Measurements from ENCODE around the gene OR2L8.

Gene OR2L8

DNA sequence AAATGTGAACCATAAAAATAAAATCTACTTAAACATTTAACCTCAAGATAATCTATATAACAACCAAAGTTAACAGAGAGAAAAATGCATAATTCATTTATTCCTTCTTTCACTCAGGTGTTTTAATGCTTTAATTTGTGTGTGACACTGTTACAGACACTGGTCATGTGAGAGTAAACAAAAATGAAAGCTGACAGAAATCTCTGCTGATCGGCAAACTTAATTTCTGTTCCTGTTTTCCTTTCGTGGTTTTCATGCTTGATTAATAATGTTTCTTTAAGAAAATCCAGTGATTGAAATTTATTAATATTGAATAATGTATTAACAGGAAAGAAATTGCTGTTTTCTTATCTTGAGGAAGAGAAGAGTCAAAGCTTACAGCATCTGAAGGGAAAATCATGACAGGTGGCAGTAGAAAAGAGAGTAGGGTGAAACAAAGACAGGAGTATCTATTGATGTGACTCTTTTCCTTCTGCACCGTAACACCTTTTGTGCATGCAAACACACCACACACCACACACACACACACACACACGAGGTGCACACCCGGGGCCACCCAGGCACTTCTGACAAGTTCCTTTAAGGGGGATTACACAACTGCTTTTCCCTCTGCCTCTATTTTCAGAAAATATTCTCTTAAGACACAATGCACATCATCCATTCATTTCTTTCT is 18.0 kb downstream of the OR2L8 start:
- no peak for DNase-seq (ENCODE audit: low spot score)

DNA sequence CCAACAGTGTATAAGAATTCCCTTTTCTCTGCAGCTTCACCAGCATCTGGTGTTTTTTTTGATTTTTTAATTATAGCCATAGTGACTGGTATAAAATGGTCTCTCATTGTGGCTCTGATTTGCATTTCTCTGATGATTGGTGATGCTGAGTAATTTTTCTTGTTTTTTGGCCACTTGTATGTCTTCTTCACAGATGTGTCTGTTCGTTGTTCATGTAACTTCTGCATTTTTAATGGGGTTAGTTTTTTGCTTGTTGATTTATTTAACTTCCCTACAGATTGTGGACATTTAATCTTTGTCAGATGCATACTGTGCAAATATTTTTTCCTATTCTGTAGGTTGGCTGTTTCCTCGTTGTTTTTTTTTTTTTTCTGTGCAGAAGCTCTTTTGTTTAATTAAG is 44.3 kb downstream of the OR2L8 start:
- no peak for DNase-seq (ENCODE audit: low spot score)

DNA sequence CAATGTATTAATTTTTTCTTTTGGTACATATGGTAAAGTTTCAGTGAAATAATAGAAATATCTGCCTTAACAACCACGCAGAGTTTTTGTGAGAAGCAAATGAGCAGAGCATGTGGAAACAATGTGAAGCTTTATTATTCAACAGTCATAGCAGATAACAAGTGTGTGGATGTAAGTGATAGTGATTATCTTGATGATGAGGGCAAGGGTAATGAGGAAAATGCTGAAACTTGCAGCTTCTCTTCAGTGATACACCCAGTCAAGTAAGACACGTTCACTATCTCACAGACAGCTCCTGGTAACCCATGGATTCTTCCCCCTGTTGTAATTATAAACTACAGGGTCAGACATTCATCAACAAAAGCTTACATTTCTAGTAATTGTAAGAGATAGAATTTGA is 50.2 kb downstream of the OR2L8 start:
- no peak for DNase-seq (ENCODE audit: low spot score)

Measured in HuH-7 (cell line).